Measurements from ENCODE around the gene HCN1.

Gene HCN1

DNA sequence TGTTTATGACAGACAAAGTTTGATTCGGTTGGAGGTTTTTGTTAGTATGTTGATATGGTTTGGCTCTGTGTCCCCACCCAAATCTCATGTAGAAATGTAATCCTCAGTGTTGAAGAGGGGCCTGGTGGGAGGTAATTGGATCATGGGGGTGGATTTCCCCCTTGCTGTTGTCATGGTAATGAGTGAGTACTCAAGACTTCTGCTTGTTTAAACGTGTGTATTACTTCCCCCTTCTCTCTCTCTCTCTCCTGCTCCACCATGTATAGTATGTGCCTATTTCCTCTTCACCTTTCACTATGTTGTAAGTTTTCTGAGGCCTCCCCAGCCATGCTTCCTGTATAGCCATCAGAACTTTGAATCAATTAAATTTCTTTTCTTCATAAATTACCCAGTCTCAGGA, 415.1 kb downstream of the HCN1 start:
- DNase-seq, result no peak

DNA sequence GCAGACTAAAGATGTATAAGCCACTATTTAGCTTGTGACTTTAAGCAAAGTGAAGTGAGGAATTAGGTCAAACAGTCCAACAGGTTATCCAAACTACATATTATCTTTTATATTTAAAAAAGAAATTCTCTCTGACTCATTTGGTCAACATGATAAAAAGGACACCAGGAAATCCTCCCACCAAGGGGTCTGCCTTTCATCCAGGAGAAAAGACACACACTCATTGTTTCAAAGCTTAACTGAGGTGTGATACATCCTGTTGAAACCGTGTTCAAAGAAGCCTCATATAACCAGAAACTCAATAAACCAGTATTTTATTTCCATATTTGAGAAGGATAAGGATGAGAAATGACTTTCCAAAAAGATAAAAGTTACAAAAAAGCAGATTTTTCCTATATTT, 417.1 kb downstream of the HCN1 start:
- no peak for DNase-seq

GRCh38 chr5:45277860-45278259, 418.3 kb downstream of the HCN1 start:
- DNase-seq, result no peak

- DNase-seq, result no peak
These were observed 421.9 kb downstream of the HCN1 start for GRCh38 chr5:45274241-45274640.

- DNase-seq, result no peak
These were observed 424.6 kb downstream of the HCN1 start for GRCh38 chr5:45271626-45272025.

- no peak for DNase-seq
These were observed 431.7 kb downstream of the HCN1 start for GRCh38 chr5:45264447-45264846.

- no peak for DNase-seq
These were observed 434.1 kb downstream of the HCN1 start for GRCh38 chr5:45262061-45262590.

DNA sequence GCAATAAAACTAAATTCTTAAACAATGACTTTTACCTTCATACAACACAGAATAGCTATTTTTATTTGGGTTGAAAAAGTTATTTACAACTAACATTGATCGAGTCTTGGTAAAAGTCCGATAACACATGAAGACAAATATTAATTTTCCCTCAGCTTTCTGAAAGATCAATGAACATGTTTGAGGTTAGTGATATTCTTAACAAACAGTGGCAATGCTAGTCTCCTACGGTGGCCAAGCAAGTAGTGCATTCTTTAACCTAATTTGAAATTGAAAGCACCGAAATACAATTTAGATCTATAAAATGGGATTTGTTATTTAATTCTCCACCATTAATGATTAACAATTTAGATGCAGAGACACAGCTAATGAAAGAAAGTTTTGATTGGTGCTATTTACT, 435.1 kb downstream of the HCN1 start:
- no peak for DNase-seq

DNA sequence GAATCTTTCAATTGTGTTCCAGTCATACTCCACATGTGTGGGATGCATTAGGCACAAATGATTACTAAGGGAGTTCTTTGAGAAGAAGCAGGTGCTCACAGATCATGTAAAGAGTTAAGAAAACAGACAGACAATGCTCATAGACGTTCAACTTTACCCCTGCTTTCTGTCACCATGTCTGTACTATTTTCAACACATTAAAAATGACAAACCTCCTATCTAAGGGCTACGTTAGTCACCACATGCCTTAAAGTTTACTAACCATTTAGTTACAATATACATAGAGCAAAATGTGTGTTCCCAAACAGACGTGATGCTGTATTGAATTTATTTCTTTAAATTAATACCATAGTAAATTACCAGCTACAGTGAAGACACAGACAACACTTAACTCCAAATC, 435.9 kb downstream of the HCN1 start:
- DNase-seq, result no peak

DNA sequence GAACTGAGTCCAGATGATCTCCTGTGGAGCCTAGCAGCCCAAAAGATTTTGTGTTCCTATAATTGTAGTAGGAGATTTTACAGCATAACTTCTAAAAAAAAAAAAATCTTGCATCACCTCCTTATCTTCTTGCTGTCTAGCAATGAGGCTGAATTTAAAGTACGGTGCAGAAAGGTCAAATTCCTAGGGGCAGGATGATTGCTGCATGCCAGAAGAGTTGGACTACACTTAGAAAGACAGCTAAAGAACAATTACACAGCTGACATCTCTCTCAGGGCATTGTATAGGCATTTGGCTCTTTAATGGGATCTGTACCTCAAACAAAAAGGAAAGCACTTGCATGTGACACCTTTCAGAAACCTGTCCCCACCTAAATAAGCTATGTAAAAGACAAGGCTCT, 443.2 kb downstream of the HCN1 start:
- no peak for DNase-seq

DNA sequence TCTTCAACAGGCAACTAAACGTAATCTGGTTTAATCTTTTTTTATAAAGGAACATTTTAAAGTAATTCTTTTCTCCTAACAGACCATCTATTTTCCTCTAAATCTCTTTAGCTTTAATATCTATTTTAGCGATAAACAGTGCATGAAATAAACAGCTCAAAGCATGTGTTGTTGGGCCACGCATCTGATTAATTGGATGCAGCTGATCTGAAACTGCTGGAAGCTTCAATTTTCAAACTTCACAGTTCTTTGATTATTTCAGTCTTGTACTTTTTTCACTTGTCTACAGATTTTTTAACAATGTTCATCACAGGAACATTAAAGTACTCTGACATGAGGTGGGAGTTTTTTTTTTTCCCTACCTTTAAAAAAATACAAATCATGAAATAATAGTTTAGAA, 443.6 kb downstream of the HCN1 start:
- no peak for DNase-seq

- DNase-seq, result no peak
These were observed 470.6 kb downstream of the HCN1 start for GRCh38 chr5:45225571-45226031.

GRCh38 chr5:45205403-45205961, 490.7 kb downstream of the HCN1 start:
- DNase-seq, result no peak

Measured in right kidney (tissue), 1 donor.